NOMO-1 (cell line): ENCODE measurements around the gene WFDC10A.
"Not testable (repeated sequence)": the region's sequence is repeated elsewhere in the genome, so short reads cannot be mapped to it uniquely, and the experiment has no call there.

ENCODE experiments used
- DNase-seq, 2 experiments: peaks; one replicate each; lab custom pipeline; 2025; ENCODE audit not compliant: unreplicated experiment in 2 of 2; lab: John Stamatoyannopoulos, UW

Gene WFDC10A

GRCh38 chr20:45629496-45630100 is at the start of gene WFDC10A:
WFDC10A (plus strand) TSS chr20:45629739; CDS start chr20:45629814, 75 bp downstream.
- peak; percentile 76 to 87 for DNase-seq

DNA sequence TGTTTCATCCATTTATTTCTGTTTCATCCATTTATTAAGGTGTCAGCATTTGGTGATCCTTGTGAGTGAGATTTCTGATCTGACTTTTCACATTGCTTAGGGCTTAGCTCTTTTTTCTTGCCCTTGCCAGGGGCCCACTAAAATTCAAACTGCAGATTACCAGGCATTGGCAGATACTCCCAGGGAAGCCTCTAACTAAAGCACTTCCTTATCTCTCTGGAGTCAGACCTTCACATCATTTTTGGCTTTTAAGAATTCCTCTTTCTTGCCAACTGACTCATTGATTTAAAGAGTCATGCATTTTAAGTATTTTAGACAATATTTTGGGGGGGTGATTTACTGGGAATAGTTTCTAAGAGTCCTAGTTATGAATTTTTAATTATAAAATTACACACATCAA is 47.8 kb upstream of the WFDC10A start:
- no peak for DNase-seq

GRCh38 chr20:45583502-45583901 is 46.0 kb upstream of the WFDC10A start:
- DNase-seq = no peak

- DNase-seq = not testable (repeated sequence)
Observed at GRCh38 chr20:45584294-45584693, 45.2 kb upstream of the WFDC10A start.

DNA sequence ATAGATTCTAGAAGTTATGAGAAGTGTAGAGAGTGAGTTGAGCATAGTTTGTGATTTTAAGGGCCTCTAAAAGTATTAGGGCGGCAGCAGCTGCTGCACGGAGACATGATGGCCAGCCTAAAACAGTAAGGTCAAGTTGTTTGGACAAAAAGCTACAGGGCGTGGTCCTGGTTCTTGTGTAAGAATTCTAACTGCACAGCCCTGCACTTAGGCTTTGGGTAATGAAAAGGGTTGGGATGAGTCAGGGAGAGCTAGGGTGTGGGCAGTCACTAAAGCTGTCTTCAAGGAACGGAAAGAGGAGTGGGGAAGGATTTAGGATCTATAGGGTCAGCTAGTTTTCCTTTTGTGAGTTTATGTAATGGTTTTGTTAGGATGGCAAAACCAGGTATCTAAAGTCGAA is 43.6 kb upstream of the WFDC10A start:
- DNase-seq = not testable (repeated sequence)

- no peak for DNase-seq
Observed at GRCh38 chr20:45588800-45589199, 40.7 kb upstream of the WFDC10A start.

GRCh38 chr20:45589725-45590124 is 39.8 kb upstream of the WFDC10A start:
- DNase-seq = peak in 1 of 2 experiments; percentile 10

DNA sequence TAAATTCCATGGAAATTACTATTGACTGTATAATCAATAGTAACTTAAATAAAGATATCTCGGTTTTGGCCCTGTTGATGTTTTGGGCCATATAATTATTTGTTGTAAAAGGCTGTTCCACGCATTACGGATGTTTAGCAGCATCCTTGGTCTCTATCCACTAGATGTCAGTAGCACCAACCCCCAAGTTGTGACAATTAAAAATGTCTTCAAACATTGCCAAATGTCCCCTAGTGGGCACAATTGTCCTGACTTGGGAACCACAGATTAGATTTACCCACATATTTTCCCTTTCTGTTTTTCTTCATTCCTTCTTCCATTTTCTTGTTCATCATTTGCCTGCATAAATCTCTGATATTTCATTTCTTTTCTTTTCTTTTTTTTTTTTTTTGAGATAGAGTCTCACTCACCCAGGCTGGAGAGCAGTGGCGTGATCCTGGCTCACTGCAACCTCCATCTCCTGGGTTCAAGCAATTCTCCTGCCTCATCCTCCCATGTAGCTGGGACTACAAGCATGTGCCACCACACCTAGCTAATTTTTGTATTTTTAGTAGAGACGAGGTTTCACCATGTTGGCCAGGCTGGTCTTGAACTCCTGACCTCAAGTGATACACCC is 36.9 kb upstream of the WFDC10A start:
- DNase-seq = peak; percentile 9 to 68

GRCh38 chr20:45593498-45593897 is 36.0 kb upstream of the WFDC10A start:
- no peak for DNase-seq

DNA sequence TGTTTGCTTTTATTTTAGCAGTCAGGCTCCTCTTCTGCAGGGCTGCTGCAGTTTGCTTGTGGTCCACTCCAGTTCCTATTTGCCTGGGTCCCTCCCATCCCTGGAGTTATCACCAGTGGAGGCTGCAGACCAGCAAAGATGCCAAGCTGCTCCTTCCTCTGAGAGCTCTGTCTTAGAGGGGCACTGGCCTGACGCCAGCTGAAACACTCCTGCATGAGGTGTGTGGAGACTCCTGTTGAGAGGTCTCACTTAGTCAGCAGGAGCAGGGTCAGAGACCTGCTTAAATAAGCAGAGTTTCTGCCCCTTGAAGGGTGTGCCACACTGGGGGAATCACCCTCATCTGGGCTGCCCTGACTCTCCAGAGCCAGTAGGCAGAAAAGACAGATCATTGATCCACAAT is 34.3 kb upstream of the WFDC10A start:
- no peak for DNase-seq

DNA sequence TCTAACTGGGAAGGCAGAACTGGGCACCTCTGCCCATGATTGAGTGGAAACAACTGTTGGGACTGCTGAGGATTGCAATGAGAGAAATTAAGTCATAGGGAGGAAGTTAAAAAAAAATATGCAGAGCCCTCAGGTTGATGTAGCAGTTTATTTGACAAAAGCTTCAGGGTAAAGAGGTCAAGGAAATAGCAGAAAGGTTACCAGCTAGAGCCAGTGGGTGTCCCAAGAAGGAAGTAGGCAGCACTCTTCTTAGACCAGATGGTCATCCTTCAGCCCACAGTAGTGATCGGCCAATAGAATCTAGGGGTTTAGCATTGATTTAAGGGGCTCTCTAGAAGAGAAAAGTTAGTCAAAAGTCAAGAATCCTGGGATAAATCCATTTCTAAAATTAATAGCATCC is 21.7 kb upstream of the WFDC10A start:
- DNase-seq = no peak

GRCh38 chr20:45611054-45611453 is 18.5 kb upstream of the WFDC10A start:
- DNase-seq = no peak

DNA sequence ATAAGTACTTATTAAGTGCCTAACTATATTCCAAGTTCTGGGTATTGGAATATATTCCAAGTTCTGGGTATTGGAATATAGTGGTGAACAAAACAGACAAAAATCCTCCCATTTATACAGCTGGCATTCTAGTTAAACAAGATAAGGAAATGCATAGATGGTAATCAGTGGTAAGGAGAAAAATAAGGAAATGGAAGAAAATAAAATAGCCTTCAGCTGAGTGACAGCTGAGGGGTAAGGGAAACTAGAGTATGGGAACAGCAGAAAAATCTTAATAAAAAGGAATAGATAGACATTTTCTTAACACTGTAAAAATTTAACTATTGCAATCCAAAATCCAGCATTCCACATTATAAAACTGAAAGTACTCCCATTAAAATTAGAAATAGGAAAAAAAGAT is 17.2 kb upstream of the WFDC10A start:
- no peak for DNase-seq

- no peak for DNase-seq
Observed at GRCh38 chr20:45617591-45617990, 11.9 kb upstream of the WFDC10A start.

- DNase-seq = no peak
Observed at GRCh38 chr20:45621593-45621992, 7.9 kb upstream of the WFDC10A start.

DNA sequence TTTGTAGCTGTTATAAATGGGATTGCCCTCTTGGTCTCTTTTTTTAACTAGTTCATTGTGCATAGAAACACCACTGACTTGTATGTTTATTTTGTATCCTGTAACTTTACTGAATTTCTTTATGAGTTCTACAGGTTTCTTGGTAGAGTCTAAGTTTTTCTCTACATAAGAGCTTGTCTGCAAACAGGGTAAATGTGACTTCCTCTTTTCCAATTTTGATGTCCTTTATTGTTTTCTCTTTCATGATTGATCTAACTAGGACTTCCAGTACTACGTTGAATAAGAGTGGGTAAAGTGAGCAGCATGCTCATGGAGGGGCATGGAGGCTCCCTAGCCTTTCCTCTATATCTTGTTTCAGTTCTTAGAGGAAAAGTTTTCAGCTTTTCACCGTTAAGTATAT is 3.0 kb upstream of the WFDC10A start:
- no peak for DNase-seq

DNA sequence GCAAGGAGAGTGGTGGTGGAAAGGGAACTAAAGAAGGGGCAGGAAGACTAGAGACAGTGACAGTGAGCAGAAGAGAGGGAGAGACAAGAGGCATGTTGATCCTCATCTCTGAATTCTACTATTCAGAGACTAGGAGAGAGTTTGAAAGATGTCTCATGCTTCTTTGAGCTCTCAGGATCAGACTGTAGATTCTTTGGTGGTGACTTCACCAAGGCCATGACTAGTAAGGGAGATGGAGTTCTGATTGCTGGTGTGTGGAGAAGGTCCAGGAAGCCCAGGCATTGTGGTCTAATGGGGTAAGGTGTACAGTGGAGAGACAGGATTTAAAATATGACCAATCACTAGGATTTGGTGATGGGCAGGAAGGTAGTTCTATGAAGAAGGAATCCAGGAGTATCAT is 832 bp downstream of the WFDC10A start:
- no peak for DNase-seq

GRCh38 chr20:45631184-45631583 is 1.6 kb downstream of the WFDC10A start, which contains the start of gene WFDC9:
WFDC9 (minus strand) TSS chr20:45631284; CDS start chr20:45610181, 21,103 bp downstream.
- DNase-seq = no peak

- no peak for DNase-seq
Observed at GRCh38 chr20:45636513-45636912, 7.0 kb downstream of the WFDC10A start.

- no peak for DNase-seq
Observed at GRCh38 chr20:45639687-45640086, 10.1 kb downstream of the WFDC10A start.

DNA sequence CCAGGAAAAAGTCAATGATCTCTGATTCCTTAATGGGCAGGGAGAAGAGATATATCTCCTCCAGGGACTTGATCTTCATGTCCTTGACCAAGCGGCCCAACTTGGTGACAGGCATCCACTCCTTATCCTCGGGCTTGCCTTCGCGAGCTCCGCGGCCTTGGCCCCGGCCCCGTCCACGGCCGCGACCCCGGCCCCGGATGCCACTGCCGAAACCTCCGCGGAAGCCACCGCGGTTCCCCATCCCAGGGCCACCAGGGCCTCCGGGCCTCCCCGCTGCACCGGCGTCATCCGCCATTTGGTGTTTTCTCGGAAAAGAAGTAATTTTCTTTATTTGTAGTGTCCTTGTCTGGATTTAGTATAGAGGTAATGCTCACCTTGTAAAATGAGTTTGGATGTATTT is 11.5 kb downstream of the WFDC10A start:
- DNase-seq = not testable (repeated sequence)

DNA sequence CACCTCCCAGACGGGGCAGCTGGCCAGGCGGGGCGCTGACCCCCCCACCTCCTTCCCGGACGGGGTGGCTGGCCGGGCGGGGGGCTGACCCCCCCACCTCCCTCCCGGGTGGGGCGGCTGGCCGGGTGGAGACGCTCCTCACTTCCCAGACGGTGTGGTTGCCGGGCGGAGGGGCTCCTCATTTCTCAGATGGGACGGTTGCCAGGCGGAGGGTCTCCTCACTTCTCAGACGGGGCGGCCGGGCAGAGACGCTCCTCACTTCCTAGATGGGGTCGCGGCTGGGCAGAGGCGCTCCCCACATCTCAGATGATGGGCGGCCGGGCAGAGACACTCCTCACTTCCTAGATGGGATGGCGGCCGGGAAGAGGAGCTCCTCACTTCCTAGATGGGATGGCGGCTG is 16.3 kb downstream of the WFDC10A start:
- DNase-seq = not testable (repeated sequence)

- no peak for DNase-seq
Observed at GRCh38 chr20:45646875-45647274, 17.3 kb downstream of the WFDC10A start.
